ENCODE data around the gene FRMD1.

DNA sequence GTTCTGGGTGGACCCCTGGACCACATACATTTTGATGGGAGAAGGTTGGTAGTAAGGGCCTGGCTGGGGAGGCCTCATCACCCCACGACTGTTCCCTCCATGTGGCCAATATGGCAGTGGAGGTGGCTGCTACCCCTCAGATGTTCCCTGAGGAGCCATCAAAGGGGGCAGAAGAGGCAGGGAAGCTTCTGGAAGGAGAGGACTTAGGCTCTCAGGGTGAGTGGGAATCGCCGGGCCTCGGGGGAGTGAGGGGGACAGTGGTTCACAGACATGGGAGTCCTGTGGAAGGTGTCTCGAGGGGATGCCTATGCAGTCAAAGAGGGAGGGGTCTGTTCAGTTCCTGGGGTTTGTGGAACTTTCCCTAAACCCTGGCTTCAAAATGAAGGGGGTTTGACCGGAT, 32.9 kb upstream of the FRMD1 start:
- TF ChIP-seq POLR2A (IDR thresholded peaks at IDR 0.05; ENCODE audit: low read depth, low read length) (no peak), POLR2AphosphoS5 (IDR thresholded peaks at IDR 0.05; ENCODE audit: low read depth, low read length) (no peak), TAF1 (IDR thresholded peaks at IDR 0.05; ENCODE audit: low read depth, low read length) (no peak), PAX5 (IDR thresholded peaks at IDR 0.05; ENCODE audit: insufficient read depth, low read length, severe bottlenecking) (no peak), POU2F2 (IDR thresholded peaks at IDR 0.05; ENCODE audit: low read depth, low read length) (no peak), SPI1 (IDR thresholded peaks at IDR 0.05; ENCODE audit: low read depth, low read length) (no peak)
